ENCODE results near the gene AAK1. TPM values are rescaled to one million over a fixed set of nuclear protein-coding genes. Genes with fewer than 3 reads are reported as not detected.

The AAK1 gene
- total RNA-seq, 1 donor from 2014 or later = 20.8 TPM

DNA sequence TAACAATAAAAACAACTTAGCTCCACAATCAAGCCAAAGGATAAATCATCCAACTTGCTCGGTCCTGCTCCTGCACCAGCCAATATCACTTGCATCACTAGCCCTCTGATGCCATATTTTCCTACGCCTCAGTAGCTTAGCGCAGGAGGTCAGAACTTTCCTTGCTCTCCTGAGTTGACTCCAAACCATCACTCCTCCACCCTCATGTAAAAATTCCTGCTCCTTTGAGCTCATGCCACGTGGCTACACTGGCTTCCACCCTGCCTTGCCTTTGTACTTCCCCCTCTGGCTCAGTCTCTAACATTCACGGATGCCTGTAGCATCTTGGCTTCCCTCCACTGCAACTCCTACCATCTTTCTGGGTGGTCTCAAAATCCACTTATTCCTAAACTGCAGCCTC lies 25.2 kb downstream of the AAK1 start:
- no peak overlapping the region for H3K27ac ChIP-seq
- no peaks in the 10 kb centered on the region for H3K36me3 ChIP-seq
- H3K4me1 Mint-ChIP-seq = no peaks in the 10 kb centered on the region
- no peak overlapping the region for H3K4me3 ChIP-seq
- no peak overlapping the region for H2AFZ ChIP-seq (replicated peaks)
- no peaks in the 10 kb centered on the region for H3K4me1 ChIP-seq
- no peak overlapping the region for H3K9ac ChIP-seq
- no peaks in the 10 kb centered on the region for H4K20me1 ChIP-seq (ENCODE audit: low read depth)
- no peak for TF ChIP-seq EZH2 (IDR thresholded peaks at IDR 0.05)
- no peak for TF ChIP-seq EZH2phosphoT487 (IDR thresholded peaks at IDR 0.05)
- TF ChIP-seq, protein P1, sequence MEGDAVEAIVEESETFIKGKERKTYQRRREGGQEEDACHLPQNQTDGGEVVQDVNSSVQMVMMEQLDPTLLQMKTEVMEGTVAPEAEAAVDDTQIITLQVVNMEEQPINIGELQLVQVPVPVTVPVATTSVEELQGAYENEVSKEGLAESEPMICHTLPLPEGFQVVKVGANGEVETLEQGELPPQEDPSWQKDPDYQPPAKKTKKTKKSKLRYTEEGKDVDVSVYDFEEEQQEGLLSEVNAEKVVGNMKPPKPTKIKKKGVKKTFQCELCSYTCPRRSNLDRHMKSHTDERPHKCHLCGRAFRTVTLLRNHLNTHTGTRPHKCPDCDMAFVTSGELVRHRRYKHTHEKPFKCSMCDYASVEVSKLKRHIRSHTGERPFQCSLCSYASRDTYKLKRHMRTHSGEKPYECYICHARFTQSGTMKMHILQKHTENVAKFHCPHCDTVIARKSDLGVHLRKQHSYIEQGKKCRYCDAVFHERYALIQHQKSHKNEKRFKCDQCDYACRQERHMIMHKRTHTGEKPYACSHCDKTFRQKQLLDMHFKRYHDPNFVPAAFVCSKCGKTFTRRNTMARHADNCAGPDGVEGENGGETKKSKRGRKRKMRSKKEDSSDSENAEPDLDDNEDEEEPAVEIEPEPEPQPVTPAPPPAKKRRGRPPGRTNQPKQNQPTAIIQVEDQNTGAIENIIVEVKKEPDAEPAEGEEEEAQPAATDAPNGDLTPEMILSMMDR (IDR thresholded peaks at IDR 0.05) = no peak
- no peak overlapping the region for H3K4me2 ChIP-seq
- no peak overlapping the region for H3K4me3 Mint-ChIP-seq
- no peaks in the 10 kb centered on the region for H3K79me2 ChIP-seq (ENCODE audit: low read depth)
- H3K27me3 Mint-ChIP-seq (ENCODE audit: insufficient read depth, low read depth) = no peaks in the 10 kb centered on the region
- no peak for DNase-seq (ENCODE audit: low spot score)
- no peaks in the 10 kb centered on the region for H3K9me3 ChIP-seq (ENCODE audit: low read depth)
- no peak overlapping the region for H3K27ac Mint-ChIP-seq
- no peaks in the 10 kb centered on the region for H3K9me3 Mint-ChIP-seq
- no peaks in the 10 kb centered on the region for H3F3A ChIP-seq (ENCODE audit: low read depth)
- H3K36me3 Mint-ChIP-seq = peaks cover 8% of the 10 kb centered on the region
- no peaks in the 10 kb centered on the region for H3K27me3 ChIP-seq

DNA sequence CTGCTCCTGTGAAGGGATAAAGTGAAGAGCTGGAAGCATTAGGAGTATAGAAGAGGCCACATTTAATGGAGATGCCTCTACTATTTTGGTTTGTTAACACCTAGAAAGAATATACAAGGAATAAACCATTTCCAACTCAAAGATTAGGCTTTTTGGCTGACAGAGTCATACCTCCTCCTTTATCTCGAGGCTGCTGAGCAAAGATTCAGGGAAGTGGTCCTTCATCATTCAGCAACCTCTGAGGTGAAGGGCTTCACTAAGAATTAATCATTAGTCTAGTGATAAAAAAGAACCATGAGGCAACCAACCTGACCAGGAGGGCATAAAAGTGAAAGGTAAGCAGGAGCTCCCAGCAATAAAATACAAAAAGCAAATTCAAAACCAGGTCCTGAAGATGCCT lies 25.8 kb downstream of the AAK1 start:
- Mint-ChIP-seq H3K4me3 (no peak overlapping the region), H3K4me1 (no peaks in the 10 kb centered on the region), H3K36me3 (peaks cover 7% of the 10 kb centered on the region), H3K9me3 (no peaks in the 10 kb centered on the region), H3K27me3 (ENCODE audit: insufficient read depth, low read depth) (no peaks in the 10 kb centered on the region), H3K27ac (no peak overlapping the region)
- Histone ChIP-seq H3F3A (ENCODE audit: low read depth) (no peaks in the 10 kb centered on the region), H3K27ac (no peak overlapping the region), H3K4me3 (no peak overlapping the region), H2AFZ (replicated peaks) (no peak overlapping the region), H4K20me1 (ENCODE audit: low read depth) (no peaks in the 10 kb centered on the region), H3K36me3 (no peaks in the 10 kb centered on the region), H3K79me2 (ENCODE audit: low read depth) (no peaks in the 10 kb centered on the region), H3K27me3 (no peaks in the 10 kb centered on the region), H3K9ac (no peak overlapping the region), H3K4me2 (no peak overlapping the region), H3K9me3 (ENCODE audit: low read depth) (no peaks in the 10 kb centered on the region), H3K4me1 (no peaks in the 10 kb centered on the region)
- DNase-seq (ENCODE audit: low spot score) = no peak
- no peak for TF ChIP-seq EZH2 (IDR thresholded peaks at IDR 0.05)
- TF ChIP-seq EZH2phosphoT487 (IDR thresholded peaks at IDR 0.05) = no peak
- TF ChIP-seq, protein P1 (IDR thresholded peaks at IDR 0.05) = no peak

DNA sequence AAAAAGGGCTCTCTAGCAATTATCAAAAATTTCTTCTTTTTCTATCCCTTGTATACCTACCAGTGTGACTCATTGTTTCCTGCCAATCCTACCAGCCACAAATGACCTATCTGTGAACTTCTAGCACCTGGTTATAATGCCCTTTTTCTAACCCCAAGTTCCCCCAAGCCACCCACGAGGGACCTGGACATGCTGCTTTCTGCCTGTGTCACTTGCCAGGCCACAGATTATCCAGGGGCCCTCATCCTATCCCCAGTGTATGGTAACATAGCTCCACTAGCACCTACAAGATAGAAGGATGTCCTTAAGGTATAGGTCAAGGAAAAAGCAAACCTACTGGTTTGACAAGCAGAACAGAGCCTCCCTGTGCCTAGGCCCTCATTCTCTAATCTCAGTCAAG lies 26.8 kb downstream of the AAK1 start:
- H3K27ac ChIP-seq = no peak overlapping the region
- Mint-ChIP-seq H3K27me3 (ENCODE audit: insufficient read depth, low read depth) (no peaks in the 10 kb centered on the region), H3K36me3 (peaks cover 8% of the 10 kb centered on the region), H3K27ac (no peak overlapping the region), H3K4me1 (no peaks in the 10 kb centered on the region), H3K9me3 (no peaks in the 10 kb centered on the region), H3K4me3 (no peak overlapping the region)
- no peaks in the 10 kb centered on the region for H3K9me3 ChIP-seq (ENCODE audit: low read depth)
- H3F3A ChIP-seq (ENCODE audit: low read depth) = no peaks in the 10 kb centered on the region
- no peaks in the 10 kb centered on the region for H3K79me2 ChIP-seq (ENCODE audit: low read depth)
- no peaks in the 10 kb centered on the region for H3K36me3 ChIP-seq
- no peak overlapping the region for H3K4me3 ChIP-seq
- H3K9ac ChIP-seq = no peak overlapping the region
- H4K20me1 ChIP-seq (ENCODE audit: low read depth) = no peaks in the 10 kb centered on the region
- H3K4me2 ChIP-seq = no peak overlapping the region
- H3K27me3 ChIP-seq = no peaks in the 10 kb centered on the region
- H3K4me1 ChIP-seq = no peaks in the 10 kb centered on the region
- TF ChIP-seq EZH2 (IDR thresholded peaks at IDR 0.05) (no peak), EZH2phosphoT487 (IDR thresholded peaks at IDR 0.05) (no peak)
- TF ChIP-seq, protein P1 (IDR thresholded peaks at IDR 0.05) = no peak
- no peak for DNase-seq (ENCODE audit: low spot score)
- H2AFZ ChIP-seq (replicated peaks) = no peak overlapping the region

All from neural progenitor cell (in vitro differentiated cells).